ENCODE data around the gene HHAT. TPM values are rescaled to one million over a fixed set of nuclear protein-coding genes. Genes with fewer than 3 reads are reported as not detected.
A peak's percentile ranks its signal among the peaks of the same experiment; 100 is the strongest.

The HHAT gene
- total RNA-seq, 2 experiments from 2014 or later, result 0.99 to 1.4 TPM

DNA sequence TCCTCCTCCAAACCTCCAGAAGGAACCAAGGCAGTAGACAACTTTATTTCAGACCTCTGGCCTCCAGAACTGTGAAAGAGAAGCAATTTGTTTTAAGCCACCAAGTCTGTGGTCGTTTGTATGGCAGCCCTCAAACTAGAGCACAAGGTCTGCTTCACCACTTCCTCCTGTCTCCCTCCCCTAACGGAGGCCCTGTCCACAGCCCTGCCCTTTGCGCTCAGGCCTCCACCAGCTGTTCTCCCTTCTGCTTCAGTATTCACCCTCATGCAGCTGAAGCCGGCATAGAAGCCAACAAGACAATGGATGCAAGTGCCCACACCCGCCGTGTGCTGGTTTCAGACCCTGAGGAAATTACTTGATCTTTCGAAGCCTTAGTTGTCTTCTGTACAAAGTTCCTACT lies 364.1 kb downstream of the HHAT start:
- Mint-ChIP-seq H3K4me3 (no peak overlapping the region), H3K27ac (no peak overlapping the region), H3K27me3 (no peaks in the 10 kb centered on the region), H3K9me3 (no peaks in the 10 kb centered on the region), H3K4me1 (ENCODE audit: low read depth) (peaks cover 26% of the 10 kb centered on the region), H3K36me3 (ENCODE audit: low read depth) (no peaks in the 10 kb centered on the region)
- ChIA-PET CTCF (no interaction called here), POLR2A (no interaction called here)
- TF ChIP-seq, protein P1, sequence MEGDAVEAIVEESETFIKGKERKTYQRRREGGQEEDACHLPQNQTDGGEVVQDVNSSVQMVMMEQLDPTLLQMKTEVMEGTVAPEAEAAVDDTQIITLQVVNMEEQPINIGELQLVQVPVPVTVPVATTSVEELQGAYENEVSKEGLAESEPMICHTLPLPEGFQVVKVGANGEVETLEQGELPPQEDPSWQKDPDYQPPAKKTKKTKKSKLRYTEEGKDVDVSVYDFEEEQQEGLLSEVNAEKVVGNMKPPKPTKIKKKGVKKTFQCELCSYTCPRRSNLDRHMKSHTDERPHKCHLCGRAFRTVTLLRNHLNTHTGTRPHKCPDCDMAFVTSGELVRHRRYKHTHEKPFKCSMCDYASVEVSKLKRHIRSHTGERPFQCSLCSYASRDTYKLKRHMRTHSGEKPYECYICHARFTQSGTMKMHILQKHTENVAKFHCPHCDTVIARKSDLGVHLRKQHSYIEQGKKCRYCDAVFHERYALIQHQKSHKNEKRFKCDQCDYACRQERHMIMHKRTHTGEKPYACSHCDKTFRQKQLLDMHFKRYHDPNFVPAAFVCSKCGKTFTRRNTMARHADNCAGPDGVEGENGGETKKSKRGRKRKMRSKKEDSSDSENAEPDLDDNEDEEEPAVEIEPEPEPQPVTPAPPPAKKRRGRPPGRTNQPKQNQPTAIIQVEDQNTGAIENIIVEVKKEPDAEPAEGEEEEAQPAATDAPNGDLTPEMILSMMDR (IDR thresholded peaks at IDR 0.05), result no peak
- ATAC-seq (no peak), DNase-seq (no peak)
- intact Hi-C loops (cut with micrococcal nuclease), result no loop called here

DNA sequence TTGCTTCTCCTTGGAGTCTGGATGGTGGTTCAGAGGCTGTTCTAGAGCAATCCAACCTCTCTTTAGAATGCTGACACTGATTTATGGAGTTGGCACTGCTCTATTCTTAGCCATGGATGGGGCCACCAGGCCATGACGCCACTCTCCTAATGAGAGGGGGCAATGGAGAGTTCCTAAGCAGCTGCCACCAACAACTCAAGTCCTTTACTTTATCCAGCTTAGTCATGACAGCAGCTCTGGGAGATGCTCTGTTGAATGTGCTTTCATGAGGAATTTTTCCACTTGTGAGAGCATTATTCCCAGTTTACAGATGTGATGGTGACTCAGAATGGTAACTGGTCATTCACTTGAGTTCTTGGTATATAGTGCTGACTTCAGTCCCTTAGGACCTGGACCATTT lies 366.3 kb downstream of the HHAT start:
- CTCF ChIA-PET, result no interaction called here
- DNase-seq, result no peak
- Mint-ChIP-seq H3K9me3 (no peaks in the 10 kb centered on the region), H3K27ac (no peak overlapping the region), H3K27me3 (no peaks in the 10 kb centered on the region), H3K36me3 (ENCODE audit: low read depth) (no peaks in the 10 kb centered on the region), H3K4me1 (ENCODE audit: low read depth) (peaks cover 21% of the 10 kb centered on the region), H3K4me3 (no peak overlapping the region)
- POLR2A ChIA-PET, result no interaction called here
- intact Hi-C loops (cut with micrococcal nuclease), result no loop called here
- no peak for ATAC-seq
- TF ChIP-seq, protein P1 (IDR thresholded peaks at IDR 0.05), result no peak

DNA sequence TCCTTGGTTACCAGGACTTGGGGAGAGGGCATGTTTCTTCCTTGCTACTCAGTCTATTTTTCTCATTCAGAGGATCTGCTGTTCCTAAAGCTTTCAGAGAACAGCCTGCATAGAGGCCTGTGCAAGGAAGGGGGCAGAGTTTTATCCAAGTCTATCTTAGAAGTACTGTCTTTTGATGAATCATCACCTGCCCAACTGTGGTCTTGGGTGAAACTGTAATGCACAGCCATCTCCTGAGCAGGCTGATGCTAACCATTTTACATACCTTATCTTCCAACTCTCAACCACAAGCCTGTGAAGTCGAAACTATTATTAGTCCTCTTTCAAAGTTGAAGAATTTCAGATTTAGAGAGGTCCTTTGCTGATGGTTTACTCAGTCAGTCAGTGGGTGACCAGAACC lies 368.0 kb downstream of the HHAT start:
- Mint-ChIP-seq H3K27ac (no peak overlapping the region), H3K4me1 (ENCODE audit: low read depth) (peaks cover 21% of the 10 kb centered on the region), H3K27me3 (no peaks in the 10 kb centered on the region), H3K9me3 (no peaks in the 10 kb centered on the region), H3K36me3 (ENCODE audit: low read depth) (no peaks in the 10 kb centered on the region), H3K4me3 (no peak overlapping the region)
- TF ChIP-seq, protein P1 (IDR thresholded peaks at IDR 0.05), result no peak
- peak; percentile 43 for DNase-seq
- ChIA-PET POLR2A (interaction anchor here (0.6 kb wide), 1 partner anchor 11 kb away, joined by 3 read pairs; no protein-coding TSS in a partner anchor), CTCF (interaction anchor here (0.9 kb wide), 1 partner anchor 437 kb away, joined by 3 read pairs; the partner anchor contains the start of gene KCNH1)
- ATAC-seq, result peak; percentile 92
- intact Hi-C loops (cut with micrococcal nuclease), result no loop called here

DNA sequence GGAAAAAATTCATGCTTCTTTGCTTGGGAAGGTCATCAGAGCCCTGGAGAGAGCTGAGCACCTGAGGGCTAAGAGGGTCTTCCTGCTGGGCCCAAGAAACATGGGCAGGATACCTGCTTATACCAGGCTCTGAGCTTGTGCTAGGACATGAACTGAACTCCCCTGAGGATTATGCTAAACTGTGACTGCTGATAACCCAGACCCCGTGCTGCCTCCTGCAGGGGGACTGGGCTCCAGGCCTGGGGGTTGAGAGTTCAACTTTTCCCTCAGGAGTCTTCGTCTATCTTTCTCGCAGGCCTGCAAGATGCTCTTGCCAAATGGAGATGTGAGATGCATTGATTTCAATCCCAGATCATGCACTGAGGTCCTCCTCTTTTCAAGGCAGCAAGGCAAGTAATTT lies 368.5 kb downstream of the HHAT start:
- Mint-ChIP-seq H3K4me1 (ENCODE audit: low read depth) (peaks cover 21% of the 10 kb centered on the region), H3K4me3 (no peak overlapping the region), H3K36me3 (ENCODE audit: low read depth) (no peaks in the 10 kb centered on the region), H3K27ac (no peak overlapping the region), H3K27me3 (no peaks in the 10 kb centered on the region), H3K9me3 (no peaks in the 10 kb centered on the region)
- intact Hi-C loops (cut with micrococcal nuclease), result no loop called here
- ATAC-seq (no peak), DNase-seq (no peak)
- TF ChIP-seq, protein P1 (IDR thresholded peaks at IDR 0.05), result no peak
- ChIA-PET POLR2A (interaction anchor here (0.6 kb wide), 1 partner anchor 12 kb away, joined by 3 read pairs; no protein-coding TSS in a partner anchor), CTCF (interaction anchor here (0.9 kb wide), 1 partner anchor 437 kb away, joined by 3 read pairs; the partner anchor contains the start of gene KCNH1)

DNA sequence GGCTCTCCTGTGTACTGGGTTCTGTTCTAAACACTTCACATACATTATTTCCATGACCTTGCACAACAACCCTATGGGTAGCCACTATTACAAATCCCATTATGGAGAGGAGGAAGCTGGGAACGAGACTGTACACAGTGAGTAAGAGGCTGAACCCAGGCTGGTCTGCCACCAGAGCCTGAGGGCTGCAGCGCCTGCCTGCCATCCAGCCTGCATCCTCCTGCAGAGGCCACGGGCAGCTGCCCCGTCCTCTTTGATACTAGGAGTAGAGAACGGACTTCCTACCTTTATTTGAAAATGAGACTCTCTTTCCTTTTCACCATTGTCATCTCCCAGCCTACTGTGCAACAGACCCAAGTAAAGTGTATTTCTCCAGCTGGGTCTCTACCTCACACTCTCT lies 370.0 kb downstream of the HHAT start:
- peaks cover 8% of the 10 kb centered on the region for H3K4me1 Mint-ChIP-seq (ENCODE audit: low read depth)
- ChIA-PET CTCF (no interaction called here), POLR2A (no interaction called here)
- intact Hi-C loops (cut with micrococcal nuclease), result no loop called here
- no peaks in the 10 kb centered on the region for H3K36me3 Mint-ChIP-seq (ENCODE audit: low read depth)
- H3K27ac Mint-ChIP-seq, result no peak overlapping the region
- DNase-seq (no peak), ATAC-seq (no peak)
- H3K4me3 Mint-ChIP-seq, result no peak overlapping the region
- no peaks in the 10 kb centered on the region for H3K9me3 Mint-ChIP-seq
- H3K27me3 Mint-ChIP-seq, result no peaks in the 10 kb centered on the region
- TF ChIP-seq, protein P1 (IDR thresholded peaks at IDR 0.05), result no peak
